Pons (tissue), 1 donor: ENCODE results near the gene PRDM16.

Source experiments
- DNase-seq: peaks from one replicate; pipeline ENCODE4 v3.0.0-alpha.2; 2016; ENCODE audit warnings: low spot score

The PRDM16 gene

DNA sequence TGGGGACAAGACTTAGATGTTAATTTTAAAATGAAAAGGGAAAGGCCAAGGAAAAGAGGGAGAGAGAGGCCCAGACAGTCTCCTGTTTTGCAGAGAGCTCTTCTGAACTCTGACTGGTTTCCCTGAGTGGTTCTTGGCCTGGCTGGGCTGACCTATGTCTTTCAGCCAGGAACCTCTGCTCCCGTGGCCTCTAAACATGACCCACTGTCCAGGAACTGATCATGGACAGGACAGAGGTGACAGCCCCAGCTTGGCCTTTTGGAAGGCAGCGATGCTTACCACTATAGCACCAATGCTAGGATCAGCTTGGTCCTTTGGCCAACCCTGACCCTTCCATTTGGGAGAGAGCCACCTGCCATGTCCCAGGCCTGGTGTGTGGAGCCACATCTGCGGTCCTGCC lies 55.2 kb downstream of the PRDM16 start:
- DNase-seq, result no peak

DNA sequence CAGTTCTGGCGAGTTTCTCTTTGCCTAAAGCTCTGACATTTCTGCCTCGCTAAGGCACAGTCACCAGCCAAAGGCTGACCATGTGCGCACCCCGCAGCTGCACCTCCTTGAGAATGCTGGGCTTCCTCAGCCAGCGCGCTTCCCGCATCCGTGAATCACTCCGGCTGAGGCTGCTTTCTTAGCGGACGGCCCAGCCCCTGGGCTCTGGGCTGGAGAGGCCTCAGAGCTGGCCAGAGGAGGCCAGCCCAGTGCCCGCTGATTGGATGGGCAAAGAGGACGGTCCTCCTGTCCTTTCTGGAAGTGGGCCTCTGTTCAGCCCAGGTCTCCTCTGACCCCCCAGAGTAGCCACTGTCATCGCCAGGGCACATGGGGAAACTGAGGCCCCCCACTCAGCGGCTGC lies 56.1 kb downstream of the PRDM16 start:
- DNase-seq, result no peak

DNA sequence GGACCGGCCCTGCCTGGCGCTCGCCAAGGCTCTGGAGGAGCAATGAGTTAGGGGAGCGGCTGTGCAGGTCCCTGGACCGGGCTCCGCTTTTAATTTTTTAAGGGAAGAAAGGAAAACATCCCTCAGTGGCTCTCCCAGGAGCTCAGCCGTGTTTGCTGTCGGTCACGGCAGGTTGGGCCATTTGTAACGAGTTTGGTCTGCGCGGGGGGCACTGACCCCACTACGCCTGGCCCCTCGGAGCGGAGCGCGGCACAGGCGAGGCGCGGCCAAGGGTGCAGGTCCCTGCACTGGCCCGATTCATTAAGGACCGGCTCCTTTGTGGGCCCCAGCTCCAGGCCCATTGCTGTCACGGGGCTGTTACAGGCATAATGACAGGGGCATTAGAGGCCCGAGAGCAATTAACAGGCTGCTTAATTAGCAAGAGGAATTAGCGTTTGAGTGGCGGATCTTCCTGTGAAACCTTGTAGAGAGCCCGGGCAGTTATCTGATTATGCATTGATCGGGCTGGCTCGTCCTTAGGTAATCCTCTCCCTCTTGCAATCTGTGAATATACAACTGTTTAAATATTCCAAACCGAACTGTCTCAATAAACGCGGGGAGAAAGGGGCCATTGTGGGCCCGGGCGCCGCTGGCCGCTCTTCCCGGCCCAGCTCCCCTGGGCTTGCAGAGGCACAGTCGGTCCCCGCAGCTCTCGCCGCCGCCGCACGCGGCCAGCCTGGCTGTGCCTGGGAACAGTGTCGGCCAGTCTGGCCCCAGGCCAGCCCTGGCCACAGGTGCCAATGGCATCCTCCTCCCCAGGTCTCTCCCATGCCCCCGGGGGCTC lies 56.8 kb downstream of the PRDM16 start:
- DNase-seq, result peak; percentile 25

DNA sequence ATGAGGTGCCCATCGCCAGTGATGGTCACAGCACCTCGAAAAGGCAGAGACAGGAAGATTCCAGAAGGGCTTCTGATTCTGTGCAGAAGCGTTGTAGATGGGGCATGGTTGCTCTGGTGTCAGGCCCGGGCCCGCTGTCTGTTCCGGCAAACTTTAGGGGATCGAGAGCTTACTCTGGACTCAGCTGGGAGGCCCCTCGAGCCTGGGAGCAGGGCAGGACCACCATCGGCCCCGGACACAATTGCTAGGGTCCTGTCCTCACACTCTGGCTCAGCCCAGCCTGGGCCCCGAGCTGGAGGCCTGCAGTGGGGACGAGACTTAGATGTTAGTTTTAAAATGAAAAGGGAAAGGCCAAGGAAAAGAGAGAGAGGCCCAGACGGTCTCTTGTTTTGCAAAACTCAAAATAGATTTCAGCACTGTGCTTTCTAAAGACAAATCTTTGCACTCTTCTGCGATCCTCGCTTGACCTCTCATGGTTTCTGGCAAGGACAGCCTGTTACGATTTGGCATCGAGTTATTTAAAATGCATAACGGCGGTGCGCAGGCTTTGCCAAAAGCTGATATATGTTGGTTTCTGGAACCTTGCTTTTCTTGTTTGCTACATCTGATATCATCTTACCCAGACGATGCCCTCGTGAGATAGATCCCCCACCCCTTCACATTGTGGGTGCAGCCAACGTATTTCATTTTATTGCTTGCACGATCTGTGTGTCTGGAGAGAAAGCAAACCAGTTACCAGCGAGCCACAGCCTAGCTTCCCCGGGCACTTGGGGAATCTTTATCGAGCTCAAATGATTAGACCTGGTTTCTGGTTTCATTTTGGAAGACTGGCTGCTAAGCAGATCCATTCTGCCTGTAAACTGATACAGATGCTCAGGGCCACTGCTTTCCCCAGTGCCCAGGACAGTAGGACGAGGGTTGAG lies 58.0 kb downstream of the PRDM16 start:
- DNase-seq, result no peak

DNA sequence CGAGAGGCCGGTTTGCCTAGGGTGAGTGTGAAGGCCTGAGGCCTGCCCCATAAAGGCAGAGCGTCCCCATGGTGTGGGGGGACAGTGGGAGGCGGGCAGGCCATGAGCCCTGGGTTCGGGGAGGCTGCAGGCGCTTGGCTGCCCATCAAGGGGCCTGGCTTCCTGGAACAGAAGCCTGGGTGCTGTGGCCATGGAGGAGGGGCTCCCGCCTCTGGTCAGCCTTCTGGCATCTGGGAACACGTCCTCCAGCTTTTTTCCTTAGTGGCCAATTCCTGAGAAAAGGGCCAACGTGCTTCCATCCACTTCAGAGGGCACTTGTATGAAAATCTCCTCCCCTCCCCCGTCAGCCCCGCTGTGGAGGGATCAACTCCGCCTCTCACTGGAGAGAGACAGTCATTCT lies 58.7 kb downstream of the PRDM16 start:
- DNase-seq, result no peak

DNA sequence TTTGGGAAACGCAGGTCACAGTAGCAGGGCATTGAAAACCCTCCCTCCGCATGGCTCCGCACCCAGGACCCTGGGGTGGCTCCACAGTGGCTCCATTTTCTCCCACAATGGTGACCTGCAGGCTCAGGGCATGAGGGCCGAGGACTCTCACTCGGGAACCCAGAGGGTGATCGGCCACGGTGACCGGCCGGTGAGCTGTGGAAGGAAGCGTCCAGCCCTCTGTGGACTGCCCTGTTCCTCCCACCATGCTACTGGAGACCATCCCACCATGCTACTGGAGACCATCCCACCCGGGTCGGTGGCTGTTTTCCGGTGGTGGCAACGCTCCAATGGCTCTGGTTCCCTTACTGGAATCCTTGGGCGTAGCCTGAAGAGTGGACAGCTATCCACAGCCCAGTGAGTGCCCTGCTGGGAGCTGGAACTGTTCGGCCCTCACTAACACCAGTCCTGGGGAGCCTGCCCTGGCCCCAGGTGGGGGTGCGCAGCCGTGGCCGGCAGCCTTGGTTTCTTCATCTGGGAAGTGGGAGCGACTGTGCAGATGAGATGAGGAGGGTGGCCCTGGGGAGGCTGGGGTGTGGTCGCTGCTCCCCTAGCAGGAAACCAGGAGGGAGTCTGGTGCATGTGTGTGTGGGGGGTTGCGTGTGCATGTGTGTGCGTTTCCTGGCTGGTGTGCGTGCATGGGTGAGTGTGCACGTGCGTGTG lies 59.6 kb downstream of the PRDM16 start:
- no peak for DNase-seq

DNA sequence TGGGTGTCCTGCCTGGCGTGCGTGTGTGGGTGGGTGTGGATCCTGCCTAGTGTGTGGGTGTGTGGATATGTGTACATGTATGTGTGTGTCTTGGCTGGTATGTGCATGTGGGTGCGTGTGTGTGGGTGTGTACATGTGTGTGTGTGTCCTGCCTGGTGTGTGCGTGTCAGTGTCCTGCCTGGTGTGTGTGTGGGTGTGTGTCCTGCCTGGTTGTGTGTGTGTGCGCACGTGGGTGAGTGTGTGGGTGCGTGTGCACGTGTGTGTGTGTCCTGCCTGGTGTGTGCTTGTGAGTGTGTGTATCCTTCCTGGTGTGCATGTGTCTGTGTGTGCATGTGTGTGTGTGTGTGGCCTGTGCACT lies 60.1 kb downstream of the PRDM16 start:
- no peak for DNase-seq

DNA sequence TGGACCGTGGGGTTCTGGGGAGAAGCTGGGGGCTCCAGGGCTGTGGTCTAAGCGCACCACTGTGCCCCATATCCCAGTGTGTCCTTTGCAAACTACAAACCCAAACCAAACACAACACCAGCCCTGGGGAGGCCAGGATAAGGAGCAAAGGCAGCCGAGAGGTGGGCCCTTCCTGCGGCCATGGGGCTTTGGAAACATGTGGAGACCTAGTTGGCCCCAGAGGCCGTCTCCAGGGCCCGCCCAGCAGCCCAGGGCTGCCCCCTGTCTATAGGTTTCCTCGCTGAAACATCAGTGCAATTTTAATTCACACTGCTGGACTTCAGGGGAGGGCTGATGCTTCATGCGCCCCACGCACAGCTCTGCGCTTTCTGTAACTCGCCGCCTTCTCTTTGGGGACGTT lies 61.3 kb downstream of the PRDM16 start:
- no peak for DNase-seq

DNA sequence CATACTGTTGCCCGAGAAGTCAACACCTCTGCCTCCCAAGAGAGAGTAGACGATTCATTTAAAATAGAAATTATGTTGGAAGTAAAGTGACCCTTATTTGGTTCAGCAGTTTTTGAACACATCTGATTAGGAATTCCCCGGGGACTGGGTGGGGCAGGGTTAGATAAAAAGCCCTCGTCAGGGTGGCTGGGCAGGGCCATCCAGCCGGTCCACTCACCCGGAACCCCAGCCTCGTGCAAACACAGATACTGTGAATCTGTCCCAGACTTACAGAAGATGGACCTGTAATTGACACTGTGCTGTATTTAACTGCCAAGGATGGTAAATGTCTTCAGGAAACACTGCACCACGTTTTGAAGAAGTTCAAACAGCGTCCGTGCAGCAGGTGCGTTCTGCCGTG lies 63.7 kb downstream of the PRDM16 start:
- DNase-seq, result no peak

DNA sequence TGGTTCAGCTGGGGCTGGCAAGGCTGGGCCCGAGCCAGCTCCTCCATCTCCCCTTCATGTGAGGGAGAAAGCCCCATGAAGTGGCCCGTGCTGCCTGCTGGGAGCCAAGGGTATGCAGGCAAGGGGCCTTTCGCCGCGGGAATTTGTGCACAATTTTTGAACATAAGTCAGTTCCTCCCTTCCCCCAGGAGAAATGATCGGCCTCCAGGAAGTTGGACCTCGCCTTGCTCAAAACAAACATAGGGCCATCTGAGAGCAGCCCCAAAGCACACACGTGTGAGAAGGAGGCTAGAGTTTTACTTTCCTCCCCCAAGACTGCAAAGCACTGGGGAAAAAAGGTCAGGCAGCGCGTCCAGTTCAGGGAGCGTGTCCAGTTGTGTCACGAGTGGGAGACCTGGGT lies 64.7 kb downstream of the PRDM16 start:
- DNase-seq, result no peak

DNA sequence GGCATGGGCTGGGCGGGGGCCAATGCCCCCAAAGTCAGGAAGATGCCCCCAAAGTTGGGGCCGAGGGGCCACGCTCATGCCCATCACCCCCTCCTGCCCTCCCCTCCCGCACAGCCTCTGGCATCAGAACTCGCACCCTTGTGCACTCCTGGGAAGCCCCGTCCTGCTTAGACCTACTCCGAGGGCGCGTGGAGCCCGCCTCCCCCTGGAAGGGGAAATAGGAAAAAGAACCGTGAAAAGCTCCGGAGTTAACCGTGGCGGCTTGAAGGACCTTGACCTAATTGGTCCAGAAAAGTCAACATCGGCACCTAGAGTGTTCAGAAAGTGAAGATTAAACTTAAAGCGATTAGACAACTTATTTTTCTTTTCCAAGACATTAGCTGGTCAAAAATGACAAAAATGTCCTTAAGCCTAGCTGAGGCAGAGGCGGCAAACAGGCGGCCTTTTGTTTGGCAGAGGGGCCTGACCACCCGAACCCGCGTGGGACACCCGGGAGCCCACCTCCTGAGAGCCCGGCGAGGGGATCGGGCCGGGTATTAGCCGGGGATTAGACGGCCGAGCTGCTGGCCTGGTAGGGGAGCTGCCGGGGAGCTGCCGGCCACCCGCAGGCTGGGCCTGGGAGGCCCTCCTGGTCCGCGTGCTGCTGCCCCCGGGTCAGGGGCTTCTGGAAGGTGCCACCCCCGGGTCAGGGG lies 65.5 kb downstream of the PRDM16 start:
- DNase-seq, result no peak

DNA sequence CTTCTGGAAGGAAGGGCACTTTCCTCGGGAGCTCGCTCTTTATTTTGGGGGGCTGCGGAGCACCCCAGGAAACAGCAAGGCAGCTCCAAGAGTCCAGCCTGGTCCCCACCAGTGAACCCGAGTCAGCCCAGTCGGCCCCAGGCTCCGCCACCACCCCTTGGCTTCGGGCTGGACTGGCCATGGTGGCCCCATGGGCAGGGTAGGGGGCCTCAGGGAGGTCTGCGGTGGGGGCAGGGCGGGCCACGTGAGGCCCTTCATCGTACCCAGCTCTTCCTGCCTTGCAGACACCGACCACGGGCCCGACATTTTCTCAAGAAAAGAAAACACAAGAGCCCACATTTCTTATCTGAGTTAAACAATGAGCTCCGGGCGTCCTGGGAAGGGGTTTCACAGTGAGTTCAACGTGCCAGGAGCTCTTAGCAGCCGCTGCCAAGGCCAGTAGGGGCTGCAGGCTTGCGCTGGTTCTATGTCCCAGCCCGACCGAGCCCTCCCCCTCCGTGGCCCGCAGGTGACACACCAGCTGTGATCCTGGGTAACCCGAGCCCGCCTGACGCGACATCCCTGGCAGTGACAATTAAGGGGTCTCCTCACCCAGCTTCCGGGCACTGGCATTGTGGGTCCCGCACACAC lies 66.2 kb downstream of the PRDM16 start:
- DNase-seq, result no peak

DNA sequence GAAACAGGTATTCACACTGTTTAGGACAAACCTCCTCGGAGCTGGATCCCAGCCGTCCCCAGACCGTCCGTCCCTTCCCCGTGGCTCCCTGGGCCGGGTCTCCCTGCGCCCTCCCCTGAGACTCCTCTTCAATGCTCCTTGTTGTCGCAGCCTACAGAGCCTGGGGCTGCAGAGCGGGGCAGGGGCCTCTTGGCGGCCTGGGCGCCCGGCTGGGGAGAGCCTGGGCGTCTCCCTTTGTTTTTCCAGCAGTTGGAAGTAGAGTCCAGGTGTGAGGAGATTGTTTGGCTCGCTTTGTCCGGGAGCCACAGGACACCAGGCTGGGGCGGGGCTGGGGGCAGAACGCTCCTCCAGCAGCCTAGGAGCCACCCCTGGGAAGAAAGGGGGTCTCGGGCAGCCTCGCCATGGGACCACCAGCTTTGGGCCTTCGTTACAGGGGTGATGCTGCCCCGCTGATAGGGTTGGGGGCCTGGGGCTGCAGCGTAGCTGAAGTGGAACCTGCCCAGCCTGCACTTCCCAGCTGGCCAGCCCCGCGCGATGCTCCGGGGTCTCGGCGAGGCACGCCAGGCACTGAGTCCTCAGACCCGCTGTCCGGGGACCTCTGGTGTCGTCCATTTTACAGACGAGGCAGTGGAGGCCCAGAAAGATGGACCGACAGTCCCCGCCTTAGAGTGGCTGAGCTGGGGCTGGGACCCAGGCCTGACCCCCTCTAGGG lies 66.9 kb downstream of the PRDM16 start:
- DNase-seq, result no peak

DNA sequence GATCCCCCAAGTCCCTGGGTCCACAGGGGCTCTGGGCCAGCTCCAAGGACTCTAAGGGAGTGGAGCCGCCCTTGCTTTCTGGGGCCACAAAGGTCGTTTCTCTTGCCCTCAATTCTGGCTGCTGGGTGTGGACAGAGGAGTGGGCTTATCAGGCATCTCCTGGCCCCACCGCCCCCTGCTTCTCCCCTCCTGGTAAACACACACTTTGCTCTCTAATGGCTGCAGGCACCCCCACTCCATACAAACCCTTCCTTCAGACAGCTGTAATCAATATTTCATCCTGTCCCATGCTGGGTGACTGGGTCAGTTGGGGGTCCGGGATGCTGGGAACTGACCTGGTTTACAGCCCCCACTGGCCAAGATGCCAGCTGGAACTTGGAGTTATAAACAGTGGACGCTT lies 67.5 kb downstream of the PRDM16 start:
- no peak for DNase-seq

DNA sequence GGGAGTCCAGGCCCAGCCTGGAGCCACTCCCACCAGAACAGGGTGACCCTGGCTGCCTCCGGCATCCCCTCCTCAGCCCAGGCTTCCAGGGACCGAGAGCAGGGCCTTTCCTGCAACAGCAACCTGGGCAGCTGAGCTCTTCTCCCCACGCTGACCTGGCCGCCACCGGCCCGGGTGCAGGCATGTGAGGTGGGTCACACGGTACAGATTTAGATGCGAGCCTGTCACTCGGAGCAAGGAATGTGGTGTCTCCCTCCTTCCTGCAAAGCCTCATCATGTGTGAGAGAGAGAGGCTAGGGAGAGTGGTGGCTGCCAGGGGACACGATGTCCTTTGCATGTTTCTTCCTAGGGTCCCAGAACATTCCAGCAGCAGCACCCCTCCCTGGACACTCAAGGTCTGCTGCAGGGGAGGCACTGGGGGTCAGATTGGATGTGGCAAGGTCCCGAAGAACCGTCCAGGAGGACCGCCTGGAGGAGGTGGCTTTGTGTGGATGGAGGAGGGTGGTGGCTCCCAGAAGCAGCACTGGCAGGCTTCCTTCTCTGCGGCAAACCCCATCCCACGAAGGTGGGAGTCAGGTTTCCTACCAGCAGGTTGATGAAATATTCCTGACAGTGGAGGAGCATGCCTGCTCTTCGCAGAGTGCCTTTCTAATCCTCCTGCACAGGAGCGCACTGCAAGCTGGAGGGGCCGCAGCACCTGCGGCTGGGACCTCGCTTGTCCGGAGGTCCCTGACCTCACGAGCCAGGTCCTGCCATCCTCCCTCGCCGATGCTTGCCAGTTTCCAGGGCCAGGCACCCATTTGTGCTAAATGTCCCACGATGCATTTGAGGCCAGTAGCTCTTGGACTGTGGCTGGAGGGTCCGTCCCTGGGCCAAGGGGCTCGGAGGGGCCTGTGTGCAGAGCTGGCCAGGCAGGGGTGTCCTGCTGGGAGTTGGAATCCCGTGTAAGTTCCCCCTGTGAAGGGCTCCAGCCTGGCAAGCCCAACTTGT lies 68.4 kb downstream of the PRDM16 start:
- no peak for DNase-seq

DNA sequence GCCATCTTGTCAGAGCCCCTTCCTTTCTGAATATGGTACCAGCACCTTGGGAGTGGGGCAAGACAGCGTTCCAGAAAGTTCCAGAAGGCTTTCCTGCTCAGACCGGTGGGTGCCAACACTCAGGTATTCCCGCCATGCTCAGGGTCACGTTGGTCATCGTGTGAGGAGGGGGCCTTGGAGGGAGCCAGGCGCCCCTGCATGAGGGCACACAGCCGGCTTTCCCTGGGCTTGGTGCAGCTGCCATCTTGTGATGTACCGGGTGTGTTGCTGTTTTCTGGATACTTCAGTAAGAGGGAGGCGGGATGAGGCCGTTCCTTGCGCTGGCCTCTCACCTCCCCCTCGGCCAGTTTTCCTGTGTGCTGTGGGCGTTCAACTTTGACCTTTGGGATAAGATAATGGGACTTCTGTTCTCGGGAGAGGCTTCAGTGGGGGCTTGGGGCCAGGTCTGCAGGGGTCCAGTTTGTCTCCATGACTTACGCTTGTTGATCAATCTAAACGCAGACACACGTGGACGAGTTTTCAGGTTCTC lies 69.7 kb downstream of the PRDM16 start:
- no peak for DNase-seq

DNA sequence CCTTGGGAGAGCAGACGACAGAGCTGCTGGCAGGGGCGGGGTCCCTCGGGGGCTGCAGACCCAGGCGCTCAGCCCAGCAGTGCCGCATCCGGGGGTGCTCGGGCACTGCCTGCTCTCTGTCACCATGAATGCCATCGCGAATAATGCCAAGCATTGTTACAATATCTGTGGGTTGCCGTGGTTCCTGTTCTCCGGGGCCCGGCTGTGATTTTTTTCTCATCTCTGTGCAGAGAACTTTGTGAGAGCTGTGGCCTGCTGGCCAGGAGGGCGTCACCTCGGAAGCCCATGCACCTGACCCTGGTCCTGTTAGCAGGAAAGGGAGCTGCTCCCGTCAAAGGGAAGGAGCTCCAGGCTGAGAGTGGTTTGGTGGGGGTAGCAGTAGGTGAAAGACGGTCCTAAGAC lies 70.4 kb downstream of the PRDM16 start:
- peak; percentile 52 for DNase-seq

DNA sequence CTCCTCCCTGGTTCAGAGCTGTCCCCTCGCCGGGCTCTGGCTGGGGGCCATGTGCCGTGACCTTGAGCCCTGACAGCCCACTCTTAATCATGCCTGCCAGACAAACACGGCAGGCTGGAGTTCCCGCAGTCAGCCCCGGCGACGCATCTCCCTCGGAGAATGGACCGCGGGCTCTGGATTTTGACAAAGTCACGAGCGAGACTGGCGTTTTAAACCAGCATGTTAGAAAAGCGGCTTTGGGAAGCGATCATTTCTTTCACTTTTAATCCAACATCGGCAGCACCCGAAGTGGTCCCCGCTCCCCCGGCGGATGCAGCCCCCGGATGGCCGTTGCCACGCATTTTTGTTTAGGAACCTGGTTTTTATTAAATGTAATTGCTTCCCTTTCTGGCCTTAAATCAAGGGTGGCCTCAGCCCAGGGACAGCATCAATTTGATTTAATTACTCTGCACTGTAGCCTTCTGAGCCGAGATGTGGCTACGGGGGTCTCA lies 70.9 kb downstream of the PRDM16 start:
- no peak for DNase-seq

DNA sequence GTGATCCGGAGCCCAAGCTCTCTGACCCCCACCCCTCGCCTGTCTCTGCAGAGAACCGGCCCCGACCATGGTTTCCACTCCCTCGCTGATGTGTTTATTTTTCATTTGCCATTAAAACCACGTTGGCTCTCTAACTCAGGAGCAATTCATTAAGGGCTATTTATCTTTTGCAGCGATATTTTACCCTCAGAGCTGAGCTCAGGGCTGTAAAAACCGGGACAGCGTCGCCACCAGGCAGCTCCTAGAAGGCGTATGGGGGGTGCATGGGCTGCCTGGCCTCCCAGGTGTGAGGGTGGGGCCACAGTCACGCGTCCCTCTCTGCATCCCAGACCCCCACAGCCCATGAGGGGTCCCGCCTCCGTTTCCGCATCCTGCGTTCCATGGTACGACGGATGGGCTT lies 71.4 kb downstream of the PRDM16 start:
- no peak for DNase-seq
